Lower leg skin (tissue), 4 donors: ENCODE data around the gene PRLR. TPM values are rescaled to one million over a fixed set of nuclear protein-coding genes. Genes with fewer than 3 reads are reported as not detected.

Experiments used
- DNase-seq, 2 donors: peaks; one replicate each; pipeline ENCODE4 v3.0.0-alpha.2; 2019; ENCODE audit warnings: low spot score in 2 of 2
- H3K4me3 ChIP-seq: fragments of 200-600 bp; sonication (generic); 2 replicates; pipeline ENCODE4 v1.5.1; 2017; ENCODE audit warnings: mild to moderate bottlenecking, low read depth; ENCODE audit not compliant: poor library complexity, severe bottlenecking
- POLR2A ChIP-seq, 2 donors: fragments of 450-650 bp; IDR thresholded peaks; one replicate each; pipeline ENCODE4 v1.6.1; 2016 to 2017; ENCODE audit warnings: antibody characterized with exemption in 2 of 2, mild to moderate bottlenecking in 1 of 2, moderate library complexity in 1 of 2
- whole genome bisulfite sequencing, 2 donors: methylation state at CpG; one replicate each; pipeline ENCODE4 v1.1.5; 2018; 5-methylcytosine and 5-hydroxymethylcytosine counted together
- intact Hi-C: fragments of 100-400 bp; cut with DNase I; formaldehyde crosslinking; loops from one replicate; pipeline ENCODE4 v1.15.0; 2023; ENCODE audit warnings: low total_unique reads
- total RNA-seq, 4 donors: library from RNA; depleted of rRNA; stranded (reverse); fragments of >200 nt; gene quantifications; one replicate each; pipeline ENCODE4 v1.1.0, GENCODE V29; 2016
- TF ChIP-seq, protein P1 (sequence below), 3 donors: fragments of 450-650 bp; IDR thresholded peaks; one replicate each; pipeline ENCODE4 v1.5.1; 2016; ENCODE audit warnings: antibody characterized with exemption in 3 of 3, mild to moderate bottlenecking in 3 of 3, moderate library complexity in 2 of 3

Gene PRLR
- total RNA-seq, 4 donors from 2014 or later, result 6.1 to 11.4 (median 8.1) TPM

GRCh38 chr5:35146406-35146805 lies 83.9 kb downstream of the PRLR start:
- TF ChIP-seq, protein P1, sequence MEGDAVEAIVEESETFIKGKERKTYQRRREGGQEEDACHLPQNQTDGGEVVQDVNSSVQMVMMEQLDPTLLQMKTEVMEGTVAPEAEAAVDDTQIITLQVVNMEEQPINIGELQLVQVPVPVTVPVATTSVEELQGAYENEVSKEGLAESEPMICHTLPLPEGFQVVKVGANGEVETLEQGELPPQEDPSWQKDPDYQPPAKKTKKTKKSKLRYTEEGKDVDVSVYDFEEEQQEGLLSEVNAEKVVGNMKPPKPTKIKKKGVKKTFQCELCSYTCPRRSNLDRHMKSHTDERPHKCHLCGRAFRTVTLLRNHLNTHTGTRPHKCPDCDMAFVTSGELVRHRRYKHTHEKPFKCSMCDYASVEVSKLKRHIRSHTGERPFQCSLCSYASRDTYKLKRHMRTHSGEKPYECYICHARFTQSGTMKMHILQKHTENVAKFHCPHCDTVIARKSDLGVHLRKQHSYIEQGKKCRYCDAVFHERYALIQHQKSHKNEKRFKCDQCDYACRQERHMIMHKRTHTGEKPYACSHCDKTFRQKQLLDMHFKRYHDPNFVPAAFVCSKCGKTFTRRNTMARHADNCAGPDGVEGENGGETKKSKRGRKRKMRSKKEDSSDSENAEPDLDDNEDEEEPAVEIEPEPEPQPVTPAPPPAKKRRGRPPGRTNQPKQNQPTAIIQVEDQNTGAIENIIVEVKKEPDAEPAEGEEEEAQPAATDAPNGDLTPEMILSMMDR (IDR thresholded peaks at IDR 0.05), result no peak
- no peak for TF ChIP-seq POLR2A (IDR thresholded peaks at IDR 0.05)
- intact Hi-C loops, result no loop called here
- WGBS, 2 donors, result 77% methylated on average over 3 of the region's 3 CpGs
- DNase-seq, result no peak
- H3K4me3 ChIP-seq, result no peak overlapping the region

- TF ChIP-seq, protein P1 (IDR thresholded peaks at IDR 0.05), result no peak
- no peak for TF ChIP-seq POLR2A (IDR thresholded peaks at IDR 0.05)
- intact Hi-C loops, result no loop called here
- no peak for DNase-seq
- 81 to 88% methylated on average over 2 of the region's 2 CpGs for WGBS, 2 donors
- H3K4me3 ChIP-seq, result no peak overlapping the region
Observed at GRCh38 chr5:35145691-35146317, 84.5 kb downstream of the PRLR start.

DNA sequence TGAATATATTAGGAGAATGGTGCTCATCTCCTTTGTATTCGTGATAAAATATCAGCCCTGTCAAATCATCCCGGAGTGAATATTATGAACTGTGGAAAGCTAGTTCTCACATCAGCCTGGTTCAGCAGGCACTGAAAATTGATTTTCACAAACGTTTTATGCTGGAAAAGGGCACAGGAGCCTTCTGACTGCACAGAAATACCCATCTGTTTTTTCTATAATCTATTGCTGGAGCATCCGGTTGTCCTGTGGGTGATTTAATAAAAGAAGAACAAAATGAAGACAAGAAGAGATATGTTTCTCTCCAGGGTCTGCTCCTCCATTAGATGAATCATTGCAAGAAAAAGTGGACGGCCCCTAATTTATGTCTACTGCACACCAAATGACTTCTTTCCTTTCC lies 85.3 kb downstream of the PRLR start:
- DNase-seq, result no peak
- no peak overlapping the region for H3K4me3 ChIP-seq
- WGBS, 2 donors, result 82 to 84% methylated on average over 5 of the region's 5 CpGs
- intact Hi-C loops, result no loop called here
- TF ChIP-seq, protein P1 (IDR thresholded peaks at IDR 0.05), result no peak
- no peak for TF ChIP-seq POLR2A (IDR thresholded peaks at IDR 0.05)

- TF ChIP-seq, protein P1 (IDR thresholded peaks at IDR 0.05), result no peak
- TF ChIP-seq POLR2A (IDR thresholded peaks at IDR 0.05), result no peak
- 56 to 65% methylated on average over 3 of the region's 3 CpGs for WGBS, 2 donors
- no peak overlapping the region for H3K4me3 ChIP-seq
- intact Hi-C loops, result no loop called here
- no peak for DNase-seq
Observed at GRCh38 chr5:35143841-35144240, 86.4 kb downstream of the PRLR start.

GRCh38 chr5:35141739-35142138 lies 88.5 kb downstream of the PRLR start:
- intact Hi-C loops, result no loop called here
- H3K4me3 ChIP-seq, result no peak overlapping the region
- TF ChIP-seq, protein P1 (IDR thresholded peaks at IDR 0.05), result no peak
- TF ChIP-seq POLR2A (IDR thresholded peaks at IDR 0.05), result no peak
- DNase-seq, result no peak
- 95 to 98% methylated on average over 4 of the region's 4 CpGs for WGBS, 2 donors

DNA sequence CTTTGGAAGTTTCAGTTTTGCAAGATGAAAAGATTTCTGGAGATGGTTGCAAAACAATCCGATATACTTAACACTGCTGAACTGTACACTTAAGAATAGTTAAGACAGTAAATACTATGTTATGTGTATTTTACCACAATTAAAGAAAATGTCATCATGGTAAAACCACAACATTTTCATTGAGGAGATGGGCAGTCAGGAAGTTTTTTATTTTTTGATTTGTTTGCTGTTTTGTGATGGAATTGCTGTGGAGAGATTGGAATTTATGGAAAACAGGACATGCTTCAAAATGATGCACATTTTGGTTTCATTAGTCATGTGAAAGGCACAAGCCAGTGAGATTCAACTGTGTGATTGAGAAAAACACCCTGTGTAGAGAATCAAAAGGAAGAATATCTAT lies 92.1 kb downstream of the PRLR start:
- WGBS, 2 donors, result 43 to 66% methylated on average over 1 of the region's 1 CpG
- TF ChIP-seq, protein P1 (IDR thresholded peaks at IDR 0.05), result no peak
- no peak for TF ChIP-seq POLR2A (IDR thresholded peaks at IDR 0.05)
- intact Hi-C loops, result no loop called here

More for the DNA sequence above, 92.1 kb downstream of the PRLR start:
- DNase-seq, result no peak
- H3K4me3 ChIP-seq, result no peak overlapping the region
